GM12872 (cell line): ENCODE data around the gene CPEB4.

Experiments used
- CTCF ChIP-seq: IDR thresholded peaks from 3 replicates; pipeline ENCODE4 v1.5.1; 2011; ENCODE audit warnings: low read depth, mild to moderate bottlenecking, low read length, moderate library complexity; ENCODE audit not compliant: insufficient read depth

Gene CPEB4

GRCh38 chr5:173932695-173933139, 44.6 kb downstream of the CPEB4 start:
- no peak for TF ChIP-seq CTCF

- TF ChIP-seq CTCF, result no peak
Observed at GRCh38 chr5:173933901-173934300, 45.8 kb downstream of the CPEB4 start.

- no peak for TF ChIP-seq CTCF
Observed at GRCh38 chr5:173935396-173935795, 47.2 kb downstream of the CPEB4 start.

GRCh38 chr5:173940269-173940668, 52.1 kb downstream of the CPEB4 start:
- TF ChIP-seq CTCF, result no peak

GRCh38 chr5:173941102-173941501, 53.0 kb downstream of the CPEB4 start:
- no peak for TF ChIP-seq CTCF

GRCh38 chr5:173941758-173942401, 53.7 kb downstream of the CPEB4 start:
- no peak for TF ChIP-seq CTCF

GRCh38 chr5:173944511-173944910, 56.4 kb downstream of the CPEB4 start:
- TF ChIP-seq CTCF, result no peak
